ENCODE measurements around the gene ANKRD23. TPM values are rescaled to one million over a fixed set of nuclear protein-coding genes. Genes with fewer than 3 reads are reported as not detected.

ANKRD23 gene
- polyA plus RNA-seq, 1 of the 3 experiments (the other 2 are of a cell fraction), result 3.1 TPM

DNA sequence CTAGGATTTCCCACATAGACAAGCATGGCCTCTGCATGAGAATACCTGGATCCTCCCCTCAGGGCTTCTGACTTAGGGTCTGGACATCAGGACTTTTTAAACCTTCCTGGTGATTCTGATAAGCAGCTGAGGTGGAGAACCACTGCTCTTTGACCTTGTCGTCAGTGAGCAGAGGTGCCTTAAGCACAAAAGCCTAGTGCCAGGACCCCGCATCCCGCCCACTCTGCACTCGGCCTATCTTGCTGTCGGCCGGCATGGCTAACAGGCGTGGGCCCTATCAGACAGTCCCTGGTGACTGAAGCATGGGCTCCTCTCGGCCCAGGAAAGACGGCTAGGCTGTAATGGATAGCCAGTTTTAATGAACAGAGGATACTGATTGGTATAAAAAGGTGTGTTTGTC lies 6.2 kb downstream of the ANKRD23 start (continued):
- TF ChIP-seq, protein P1, sequence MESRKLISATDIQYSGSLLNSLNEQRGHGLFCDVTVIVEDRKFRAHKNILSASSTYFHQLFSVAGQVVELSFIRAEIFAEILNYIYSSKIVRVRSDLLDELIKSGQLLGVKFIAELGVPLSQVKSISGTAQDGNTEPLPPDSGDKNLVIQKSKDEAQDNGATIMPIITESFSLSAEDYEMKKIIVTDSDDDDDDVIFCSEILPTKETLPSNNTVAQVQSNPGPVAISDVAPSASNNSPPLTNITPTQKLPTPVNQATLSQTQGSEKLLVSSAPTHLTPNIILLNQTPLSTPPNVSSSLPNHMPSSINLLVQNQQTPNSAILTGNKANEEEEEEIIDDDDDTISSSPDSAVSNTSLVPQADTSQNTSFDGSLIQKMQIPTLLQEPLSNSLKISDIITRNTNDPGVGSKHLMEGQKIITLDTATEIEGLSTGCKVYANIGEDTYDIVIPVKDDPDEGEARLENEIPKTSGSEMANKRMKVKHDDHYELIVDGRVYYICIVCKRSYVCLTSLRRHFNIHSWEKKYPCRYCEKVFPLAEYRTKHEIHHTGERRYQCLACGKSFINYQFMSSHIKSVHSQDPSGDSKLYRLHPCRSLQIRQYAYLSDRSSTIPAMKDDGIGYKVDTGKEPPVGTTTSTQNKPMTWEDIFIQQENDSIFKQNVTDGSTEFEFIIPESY (IDR thresholded peaks at IDR 0.05; ENCODE audit: borderline replicate concordance, low read depth), result no peak
- TF ChIP-seq YY1 (IDR thresholded peaks at IDR 0.05; ENCODE audit: low read depth), result no peak
- TF ChIP-seq POLR2AphosphoS5 (IDR thresholded peaks at IDR 0.05; ENCODE audit: low read depth, low read length), result no peak
- TF ChIP-seq RCOR1 (IDR thresholded peaks at IDR 0.05; ENCODE audit: low read length), result no peak

DNA sequence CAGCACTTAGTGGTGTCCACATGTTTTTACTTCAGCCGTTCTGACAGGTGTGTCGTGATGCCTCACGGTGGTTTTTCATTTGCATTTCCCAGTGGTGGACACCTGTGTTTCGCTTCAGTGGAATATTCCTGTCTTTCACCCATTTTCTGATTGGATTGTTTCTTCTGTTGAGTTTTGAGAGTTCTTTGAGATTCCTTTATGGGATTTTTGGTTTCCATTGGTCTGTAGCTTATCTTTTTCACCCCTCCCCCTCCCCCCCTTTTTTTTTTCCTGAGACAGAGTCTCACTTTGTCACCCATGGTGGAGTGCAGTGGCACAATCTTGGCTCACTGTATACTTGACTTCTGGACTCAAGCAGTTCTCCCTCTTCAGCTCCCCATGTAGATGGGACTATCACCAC lies 8.0 kb downstream of the ANKRD23 start:
- Histone ChIP-seq H3K9ac (no peak overlapping the region), H4K20me1 (ENCODE audit: insufficient read depth) (no peaks in the 10 kb centered on the region), H3F3A (replicated peaks; ENCODE audit: insufficient read depth) (no peaks in the 10 kb centered on the region), H3K79me2 (ENCODE audit: insufficient read depth) (no peaks in the 10 kb centered on the region), H3K27ac (ENCODE audit: low read depth in 2 of 2, low read length in 1 of 2) (no peak overlapping the region), H3K9me2 (no peaks in the 10 kb centered on the region), H3K36me3 (replicated peaks in 1 of 2; ENCODE audit: control insufficient read depth in 1 of 2, insufficient read depth in 2 of 2, low read length in 1 of 2) (peaks cover 3 to 36% of the 10 kb centered on the region in 2 experiments), H3K27me3 (ENCODE audit: insufficient read depth) (no peaks in the 10 kb centered on the region), H3K4me1 (ENCODE audit: control insufficient read depth in 1 of 2, insufficient read depth in 2 of 2, low read depth in 1 of 2, low read length in 1 of 2) (no peaks in the 10 kb centered on the region; a peak in 1 of 4 replicates), H3K4me2 (no peak overlapping the region), H2AFZ (ENCODE audit: low read depth) (no peak overlapping the region), H3K4me3 (ENCODE audit: low read depth in 2 of 2, low read length in 1 of 2) (no peak overlapping the region), H3K9me3 (no peaks in the 10 kb centered on the region)
- WGBS (ENCODE audit: low lambda C conversion rate), result 93% methylated on average over 4 of the region's 4 CpGs
- ChIA-PET POLR2A (interaction anchor here (0.6 to 0.7 kb wide), 2 partner anchors 13 to 192 kb away, joined by 3 to 4 read pairs; no protein-coding TSS in a partner anchor), CTCF (interaction anchor here (2.8 kb wide), 1 partner anchor 116 kb away, joined by 9 read pairs; no protein-coding TSS in a partner anchor)
- no peak for DNase-seq
- TF ChIP-seq TAF1 (IDR thresholded peaks at IDR 0.05; ENCODE audit: borderline replicate concordance, low read depth, low read length), result no peak
- TF ChIP-seq SMC3 (IDR thresholded peaks at IDR 0.05; ENCODE audit: low read depth, low read length), result no peak
- TF ChIP-seq, protein P2, sequence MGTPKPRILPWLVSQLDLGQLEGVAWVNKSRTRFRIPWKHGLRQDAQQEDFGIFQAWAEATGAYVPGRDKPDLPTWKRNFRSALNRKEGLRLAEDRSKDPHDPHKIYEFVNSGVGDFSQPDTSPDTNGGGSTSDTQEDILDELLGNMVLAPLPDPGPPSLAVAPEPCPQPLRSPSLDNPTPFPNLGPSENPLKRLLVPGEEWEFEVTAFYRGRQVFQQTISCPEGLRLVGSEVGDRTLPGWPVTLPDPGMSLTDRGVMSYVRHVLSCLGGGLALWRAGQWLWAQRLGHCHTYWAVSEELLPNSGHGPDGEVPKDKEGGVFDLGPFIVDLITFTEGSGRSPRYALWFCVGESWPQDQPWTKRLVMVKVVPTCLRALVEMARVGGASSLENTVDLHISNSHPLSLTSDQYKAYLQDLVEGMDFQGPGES (IDR thresholded peaks at IDR 0.05; ENCODE audit: low read depth, low read length), result no peak
- TF ChIP-seq, protein P3, sequence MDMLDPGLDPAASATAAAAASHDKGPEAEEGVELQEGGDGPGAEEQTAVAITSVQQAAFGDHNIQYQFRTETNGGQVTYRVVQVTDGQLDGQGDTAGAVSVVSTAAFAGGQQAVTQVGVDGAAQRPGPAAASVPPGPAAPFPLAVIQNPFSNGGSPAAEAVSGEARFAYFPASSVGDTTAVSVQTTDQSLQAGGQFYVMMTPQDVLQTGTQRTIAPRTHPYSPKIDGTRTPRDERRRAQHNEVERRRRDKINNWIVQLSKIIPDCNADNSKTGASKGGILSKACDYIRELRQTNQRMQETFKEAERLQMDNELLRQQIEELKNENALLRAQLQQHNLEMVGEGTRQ (IDR thresholded peaks at IDR 0.05; ENCODE audit: borderline replicate concordance, low read depth, low read length), result no peak
- TF ChIP-seq FOSL2 (IDR thresholded peaks at IDR 0.05; ENCODE audit: borderline replicate concordance, low read depth), result no peak
- no peak for TF ChIP-seq TCF12 (IDR thresholded peaks at IDR 0.05)
- TF ChIP-seq FOXM1 (IDR thresholded peaks at IDR 0.05; ENCODE audit: low read depth), result no peak
- TF ChIP-seq GATA2 (CRISPR knock-in tag; IDR thresholded peaks at IDR 0.05), result no peak
- TF ChIP-seq, protein P4, sequence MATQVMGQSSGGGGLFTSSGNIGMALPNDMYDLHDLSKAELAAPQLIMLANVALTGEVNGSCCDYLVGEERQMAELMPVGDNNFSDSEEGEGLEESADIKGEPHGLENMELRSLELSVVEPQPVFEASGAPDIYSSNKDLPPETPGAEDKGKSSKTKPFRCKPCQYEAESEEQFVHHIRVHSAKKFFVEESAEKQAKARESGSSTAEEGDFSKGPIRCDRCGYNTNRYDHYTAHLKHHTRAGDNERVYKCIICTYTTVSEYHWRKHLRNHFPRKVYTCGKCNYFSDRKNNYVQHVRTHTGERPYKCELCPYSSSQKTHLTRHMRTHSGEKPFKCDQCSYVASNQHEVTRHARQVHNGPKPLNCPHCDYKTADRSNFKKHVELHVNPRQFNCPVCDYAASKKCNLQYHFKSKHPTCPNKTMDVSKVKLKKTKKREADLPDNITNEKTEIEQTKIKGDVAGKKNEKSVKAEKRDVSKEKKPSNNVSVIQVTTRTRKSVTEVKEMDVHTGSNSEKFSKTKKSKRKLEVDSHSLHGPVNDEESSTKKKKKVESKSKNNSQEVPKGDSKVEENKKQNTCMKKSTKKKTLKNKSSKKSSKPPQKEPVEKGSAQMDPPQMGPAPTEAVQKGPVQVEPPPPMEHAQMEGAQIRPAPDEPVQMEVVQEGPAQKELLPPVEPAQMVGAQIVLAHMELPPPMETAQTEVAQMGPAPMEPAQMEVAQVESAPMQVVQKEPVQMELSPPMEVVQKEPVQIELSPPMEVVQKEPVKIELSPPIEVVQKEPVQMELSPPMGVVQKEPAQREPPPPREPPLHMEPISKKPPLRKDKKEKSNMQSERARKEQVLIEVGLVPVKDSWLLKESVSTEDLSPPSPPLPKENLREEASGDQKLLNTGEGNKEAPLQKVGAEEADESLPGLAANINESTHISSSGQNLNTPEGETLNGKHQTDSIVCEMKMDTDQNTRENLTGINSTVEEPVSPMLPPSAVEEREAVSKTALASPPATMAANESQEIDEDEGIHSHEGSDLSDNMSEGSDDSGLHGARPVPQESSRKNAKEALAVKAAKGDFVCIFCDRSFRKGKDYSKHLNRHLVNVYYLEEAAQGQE (IDR thresholded peaks at IDR 0.05; ENCODE audit: low read depth, low read length), result no peak
- no peak for TF ChIP-seq EZH2phosphoT487 (IDR thresholded peaks at IDR 0.05; ENCODE audit: borderline replicate concordance, low read depth)
- TF ChIP-seq POLR2AphosphoS5 (IDR thresholded peaks at IDR 0.05; ENCODE audit: low read depth, low read length), result no peak
- TF ChIP-seq, protein P5, sequence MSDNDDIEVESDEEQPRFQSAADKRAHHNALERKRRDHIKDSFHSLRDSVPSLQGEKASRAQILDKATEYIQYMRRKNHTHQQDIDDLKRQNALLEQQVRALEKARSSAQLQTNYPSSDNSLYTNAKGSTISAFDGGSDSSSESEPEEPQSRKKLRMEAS (IDR thresholded peaks at IDR 0.05; ENCODE audit: low read depth), result no peak
- TF ChIP-seq NFIC (IDR thresholded peaks at IDR 0.05; ENCODE audit: borderline replicate concordance), result no peak
